Skin of body (tissue), 2 donors: ENCODE data around the gene ATCAY. TPM values are rescaled to one million over a fixed set of nuclear protein-coding genes. Genes with fewer than 3 reads are reported as not detected.
"Not testable (repeated sequence)": the region's sequence is repeated elsewhere in the genome, so short reads cannot be mapped to it uniquely, and the experiment has no call there.

Experiments
- DNase-seq: peaks from one replicate; lab custom pipeline; 2025; lab: John Stamatoyannopoulos, UW
- total RNA-seq: library from RNA; depleted of rRNA; stranded (reverse); fragments of >200 nt; gene quantifications from one replicate; pipeline ENCODE4 v1.2.3, GENCODE V29; 2014

ATCAY gene
- total RNA-seq, 1 donor from 2014 or later, result 0.20 TPM

GRCh38 chr19:3899531-3900294 lies 19.2 kb downstream of the ATCAY start:
- DNase-seq, result no peak

GRCh38 chr19:3902317-3902973 lies 22.0 kb downstream of the ATCAY start:
- DNase-seq, result no peak

- no peak for DNase-seq
Measured at GRCh38 chr19:3904233-3904632, 23.7 kb downstream of the ATCAY start.

GRCh38 chr19:3907626-3908265 lies 27.3 kb downstream of the ATCAY start:
- no peak for DNase-seq

- DNase-seq, result no peak
Measured at GRCh38 chr19:3908266-3909054, 28.0 kb downstream of the ATCAY start.

GRCh38 chr19:3910105-3910504 lies 29.6 kb downstream of the ATCAY start:
- no peak for DNase-seq

- DNase-seq, result no peak
Measured at GRCh38 chr19:3914199-3914598, 33.7 kb downstream of the ATCAY start.

GRCh38 chr19:3916033-3916432 lies 35.5 kb downstream of the ATCAY start:
- DNase-seq, result no peak

- no peak for DNase-seq
Measured at GRCh38 chr19:3919793-3920192, 39.3 kb downstream of the ATCAY start.

- no peak for DNase-seq
Measured at GRCh38 chr19:3923096-3923758, 42.7 kb downstream of the ATCAY start.

- no peak for DNase-seq
Measured at GRCh38 chr19:3923912-3924311, 43.4 kb downstream of the ATCAY start.

- no peak for DNase-seq
Measured at GRCh38 chr19:3931041-3931440, 50.6 kb downstream of the ATCAY start.

- DNase-seq, result no peak
Measured at GRCh38 chr19:3932931-3933810, 52.7 kb downstream of the ATCAY start, which contains the start of gene NMRK2. Gene NMRK2, plus strand, starts transcription at chr19:3933069. Its CDS starts 603 bp downstream, at chr19:3933672.

- no peak for DNase-seq
Measured at GRCh38 chr19:3936506-3937442, 56.3 kb downstream of the ATCAY start.

- not testable (repeated sequence) for DNase-seq
Measured at GRCh38 chr19:3938300-3938950, 57.9 kb downstream of the ATCAY start.

- DNase-seq, result no peak
Measured at GRCh38 chr19:3942790-3943409, 62.4 kb downstream of the ATCAY start.

- DNase-seq, result no peak
Measured at GRCh38 chr19:3944018-3944721, 63.7 kb downstream of the ATCAY start.
